ENCODE data around the gene PFDN5.
"Not testable (repeated sequence)": the region's sequence is repeated elsewhere in the genome, so short reads cannot be mapped to it uniquely, and the experiment has no call there.

PFDN5 gene

GRCh38 chr12:53328043-53328435 is 32.7 kb downstream of the PFDN5 start:
- no peak for DNase-seq (ENCODE audit: low read depth)

- no peak for DNase-seq (ENCODE audit: low read depth)
Measured at GRCh38 chr12:53330671-53331070, 35.3 kb downstream of the PFDN5 start.

GRCh38 chr12:53332339-53332738 is 37.0 kb downstream of the PFDN5 start:
- DNase-seq (ENCODE audit: low read depth) = not testable (repeated sequence)

GRCh38 chr12:53332744-53333143 is 37.4 kb downstream of the PFDN5 start:
- DNase-seq (ENCODE audit: low read depth) = no peak

- DNase-seq (ENCODE audit: low read depth) = no peak
Measured at GRCh38 chr12:53333289-53333688, 37.9 kb downstream of the PFDN5 start.

- DNase-seq (ENCODE audit: low read depth) = no peak
Measured at GRCh38 chr12:53333845-53334244, 38.5 kb downstream of the PFDN5 start.

- no peak for DNase-seq (ENCODE audit: low read depth)
Measured at GRCh38 chr12:53334822-53335221, 39.5 kb downstream of the PFDN5 start.

GRCh38 chr12:53336181-53336681 is 40.9 kb downstream of the PFDN5 start, which contains the start of gene SP7:
Gene SP7 (minus strand): TSS chr12:53336354. CDS start chr12:53335646, 708 bp downstream.
- DNase-seq (ENCODE audit: low read depth) = no peak

GRCh38 chr12:53338017-53338416 is 42.7 kb downstream of the PFDN5 start:
- no peak for DNase-seq (ENCODE audit: low read depth)

GRCh38 chr12:53338916-53339315 is 43.6 kb downstream of the PFDN5 start:
- DNase-seq (ENCODE audit: low read depth) = no peak

GRCh38 chr12:53340398-53340797 is 45.1 kb downstream of the PFDN5 start:
- DNase-seq (ENCODE audit: low read depth) = no peak

- no peak for DNase-seq (ENCODE audit: low read depth)
Measured at GRCh38 chr12:53343449-53343848, 48.1 kb downstream of the PFDN5 start.

- DNase-seq (ENCODE audit: low read depth) = no peak
Measured at GRCh38 chr12:53343969-53344368, 48.6 kb downstream of the PFDN5 start.

GRCh38 chr12:53344487-53344823 is 49.1 kb downstream of the PFDN5 start:
- no peak for DNase-seq (ENCODE audit: low read depth)

GRCh38 chr12:53344824-53345485 is 49.6 kb downstream of the PFDN5 start:
- peak; percentile 73 for DNase-seq (ENCODE audit: low read depth)

- DNase-seq (ENCODE audit: low read depth) = peak; percentile 83
Measured at GRCh38 chr12:53345486-53346188, 50.3 kb downstream of the PFDN5 start.

- DNase-seq (ENCODE audit: low read depth) = no peak
Measured at GRCh38 chr12:53346491-53346890, 51.1 kb downstream of the PFDN5 start.

- no peak for DNase-seq (ENCODE audit: low read depth)
Measured at GRCh38 chr12:53347905-53348304, 52.6 kb downstream of the PFDN5 start.
